HG03175 (cell line): ENCODE results near the gene SLC5A6.
"Not testable (repeated sequence)": the region's sequence is repeated elsewhere in the genome, so short reads cannot be mapped to it uniquely, and the experiment has no call there.

Source experiments
- ATAC-seq: cut with Tn5 transposase; IDR thresholded peaks from one replicate; pipeline ENCODE4 v1.9.1; 2021; ENCODE audit warnings: mild to moderate bottlenecking, moderate library complexity; ENCODE audit not compliant: unreplicated experiment

SLC5A6 gene

DNA sequence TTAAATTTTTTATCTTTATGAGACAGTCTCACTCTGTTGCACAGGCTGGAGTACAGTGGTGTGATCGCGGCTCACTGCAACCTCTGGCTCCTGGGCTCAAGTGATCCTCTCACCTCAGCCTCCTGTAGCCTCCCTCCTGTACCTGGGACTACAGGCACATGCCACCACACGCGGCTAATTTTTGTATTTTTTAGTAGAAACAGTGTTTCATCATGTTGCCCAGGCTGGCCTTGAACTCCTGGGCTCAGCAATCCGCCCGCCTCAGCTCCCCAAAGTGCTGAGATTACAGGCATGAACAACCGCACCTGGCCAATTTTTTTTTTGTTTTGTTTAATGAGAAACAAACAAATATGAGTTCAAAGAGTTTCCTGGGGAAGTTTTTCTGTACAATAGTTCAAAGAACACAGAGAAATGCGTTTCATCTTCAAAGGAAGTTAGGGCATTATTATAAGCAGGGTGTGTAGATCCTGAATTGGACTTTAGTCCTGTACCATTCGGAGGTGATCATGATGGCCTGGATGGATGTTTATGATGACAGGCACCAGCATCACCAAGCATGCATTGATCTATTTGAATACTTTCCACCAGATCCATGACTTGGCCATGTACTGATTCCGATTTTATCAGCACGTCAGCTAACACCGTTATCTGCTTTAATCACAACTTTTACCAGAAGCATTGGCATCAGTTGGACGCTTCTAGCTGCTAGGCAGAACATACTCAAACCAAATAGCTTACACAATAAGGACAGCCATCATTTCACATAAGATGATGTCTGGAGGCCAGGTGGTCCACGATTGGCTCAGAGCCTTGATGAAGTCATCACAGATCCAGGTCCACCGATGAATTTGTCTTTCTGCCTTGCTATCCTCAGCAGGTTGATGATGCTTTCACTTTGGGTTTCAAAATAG lies 34.4 kb downstream of the SLC5A6 start:
- no peak for ATAC-seq

DNA sequence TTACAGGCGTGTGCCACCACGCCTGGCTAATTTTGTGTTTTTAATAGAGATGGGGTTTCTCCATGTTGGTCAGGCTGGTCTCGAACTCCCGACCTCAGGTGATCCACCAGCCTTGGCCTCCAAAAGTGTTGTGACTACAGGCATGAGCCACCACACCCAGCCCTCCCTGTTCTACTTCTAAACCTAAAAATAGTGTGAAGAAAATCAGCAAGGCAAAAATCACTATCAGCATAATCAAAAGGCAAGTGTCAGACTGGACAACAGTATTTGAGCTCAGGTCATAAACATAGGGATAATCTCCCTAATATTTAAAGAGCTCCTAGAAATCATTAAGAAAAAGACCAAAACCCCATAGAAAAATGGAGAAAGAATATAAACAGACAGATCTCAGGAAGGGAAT lies 36.3 kb downstream of the SLC5A6 start:
- not testable (repeated sequence) for ATAC-seq

DNA sequence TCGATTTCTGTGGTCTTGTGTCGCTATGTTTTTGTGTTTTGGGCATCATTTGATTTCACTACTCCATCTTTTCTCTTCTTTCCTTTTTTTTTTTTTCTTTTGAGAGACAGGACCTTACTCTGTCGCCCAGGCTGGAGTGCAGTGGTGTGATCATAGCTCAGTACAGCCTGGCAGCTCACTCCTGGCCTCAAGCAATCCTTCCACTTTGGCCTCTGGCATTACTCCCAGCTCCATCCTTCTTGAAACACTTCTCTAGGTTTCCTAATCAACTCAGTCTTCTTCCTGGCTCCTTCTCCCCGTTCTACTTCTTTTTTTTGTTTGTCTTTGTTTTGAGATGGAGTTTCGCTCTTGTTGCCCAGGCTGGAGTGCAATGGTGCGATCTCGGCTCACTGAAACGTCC lies 36.7 kb downstream of the SLC5A6 start:
- ATAC-seq, result no peak

DNA sequence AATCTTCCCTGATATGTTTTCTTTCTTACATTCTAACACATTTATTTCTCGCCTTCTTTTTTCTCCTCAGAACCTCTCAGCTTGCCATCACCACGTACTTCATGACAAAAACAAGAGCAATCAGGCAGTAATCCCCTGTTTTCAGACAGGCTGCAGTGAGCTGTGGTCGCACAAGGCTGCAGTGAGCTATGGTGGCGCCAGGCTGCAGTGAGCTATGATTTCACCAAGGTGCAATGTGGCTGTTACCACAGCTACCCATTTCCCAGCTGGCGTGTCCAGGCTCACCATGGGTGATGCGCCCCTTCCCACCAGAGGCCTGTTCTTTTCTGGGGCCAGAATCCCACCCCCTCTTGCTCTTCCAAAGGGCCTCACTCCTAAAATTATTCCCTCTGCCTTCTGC lies 37.4 kb downstream of the SLC5A6 start:
- no peak for ATAC-seq

DNA sequence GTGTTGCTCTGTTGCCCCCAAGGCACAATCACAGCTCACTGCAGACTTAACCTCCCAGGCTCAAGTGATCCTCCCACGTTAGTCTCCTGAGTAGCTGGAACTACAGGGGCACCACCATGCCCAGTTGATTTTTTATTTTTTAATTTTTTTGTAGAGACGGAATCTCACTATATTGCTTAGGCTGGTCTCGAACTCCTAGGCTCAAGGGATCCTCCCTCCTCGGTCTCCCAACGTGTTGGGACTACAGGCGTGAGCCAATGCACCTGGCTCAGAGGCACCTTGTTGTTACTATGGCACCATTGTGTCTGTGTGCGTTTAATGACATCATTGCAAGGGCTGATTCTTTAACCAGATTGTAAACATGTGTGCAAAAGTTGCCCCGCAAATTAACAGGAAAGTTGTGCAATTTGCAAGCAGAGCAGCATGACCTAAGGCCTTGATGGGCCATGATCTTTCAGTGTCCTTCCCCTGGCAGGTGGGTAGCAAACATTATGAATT lies 40.7 kb downstream of the SLC5A6 start:
- ATAC-seq, result no peak

DNA sequence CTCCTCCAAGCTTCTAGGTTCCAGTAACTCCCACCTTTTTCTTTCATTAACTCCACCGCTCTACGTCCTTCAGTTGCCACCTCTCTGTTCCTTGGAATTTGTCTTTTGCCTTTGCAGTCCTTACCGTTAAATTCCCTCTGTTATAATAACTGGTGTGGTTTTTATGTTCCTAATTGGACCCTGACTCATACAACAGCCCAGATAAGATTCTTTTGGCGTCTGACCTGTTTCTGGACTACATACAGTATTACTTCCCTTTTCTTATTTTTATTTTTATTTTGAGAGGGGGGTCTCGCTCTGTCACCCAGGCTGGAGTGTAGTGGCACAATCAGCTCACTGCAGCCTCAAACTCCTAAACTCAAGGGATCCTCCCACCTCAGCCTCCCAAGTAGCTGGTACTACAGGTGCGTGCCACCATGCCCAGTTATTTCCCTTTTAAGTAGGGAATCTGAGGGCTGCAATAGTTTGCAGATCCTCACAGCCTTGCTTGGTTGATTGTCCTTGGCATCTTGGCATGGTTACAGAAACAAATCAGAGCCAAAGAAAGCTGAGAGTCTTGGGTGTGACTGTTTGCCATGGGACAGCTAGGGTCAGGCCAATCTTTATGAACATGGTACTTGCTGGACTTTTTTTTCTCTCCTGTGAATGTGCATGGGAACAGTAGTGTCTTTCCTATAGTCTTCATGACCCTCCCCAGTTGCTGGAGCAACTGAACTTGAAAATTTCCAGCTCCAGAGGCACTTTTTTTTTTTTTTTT lies 41.3 kb downstream of the SLC5A6 start:
- ATAC-seq, result no peak

DNA sequence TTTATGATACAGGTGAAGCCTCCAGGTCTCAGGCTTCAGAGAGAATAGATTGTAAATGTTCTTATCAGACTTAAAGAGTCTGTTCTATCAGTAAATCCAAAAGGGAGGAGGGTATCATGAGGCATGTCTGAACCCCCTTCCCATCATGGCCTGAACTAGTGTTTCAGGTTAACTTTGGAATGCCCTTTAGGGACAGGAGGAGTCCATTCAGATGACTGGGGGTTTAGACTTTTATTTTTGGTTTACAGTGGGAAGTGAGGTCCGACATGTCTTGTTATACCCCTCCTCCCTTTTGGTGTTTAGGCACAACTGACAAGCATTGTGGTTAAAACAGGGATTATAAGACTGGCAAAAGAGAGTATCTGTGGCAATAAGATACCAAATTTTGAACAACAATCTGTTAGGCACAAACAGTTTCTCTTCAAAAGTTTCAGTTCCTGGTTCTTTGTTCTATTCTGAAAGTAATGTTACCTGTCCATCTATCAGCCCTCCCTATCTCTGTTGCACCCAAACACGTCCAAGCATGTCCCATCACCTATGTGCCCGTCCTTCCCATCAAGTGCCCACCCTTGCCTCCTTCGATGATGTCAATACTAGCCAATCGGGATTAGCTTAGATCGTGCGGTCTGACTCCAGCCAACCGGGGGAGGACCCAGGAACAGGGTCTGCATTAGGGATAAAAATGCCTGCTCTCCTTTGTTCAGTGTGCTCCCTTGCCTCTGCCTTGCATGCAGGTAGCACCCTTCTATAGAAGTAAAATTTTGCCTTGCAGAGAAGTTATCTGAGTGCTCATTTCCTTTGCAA lies 46.9 kb downstream of the SLC5A6 start:
- ATAC-seq, result no peak

DNA sequence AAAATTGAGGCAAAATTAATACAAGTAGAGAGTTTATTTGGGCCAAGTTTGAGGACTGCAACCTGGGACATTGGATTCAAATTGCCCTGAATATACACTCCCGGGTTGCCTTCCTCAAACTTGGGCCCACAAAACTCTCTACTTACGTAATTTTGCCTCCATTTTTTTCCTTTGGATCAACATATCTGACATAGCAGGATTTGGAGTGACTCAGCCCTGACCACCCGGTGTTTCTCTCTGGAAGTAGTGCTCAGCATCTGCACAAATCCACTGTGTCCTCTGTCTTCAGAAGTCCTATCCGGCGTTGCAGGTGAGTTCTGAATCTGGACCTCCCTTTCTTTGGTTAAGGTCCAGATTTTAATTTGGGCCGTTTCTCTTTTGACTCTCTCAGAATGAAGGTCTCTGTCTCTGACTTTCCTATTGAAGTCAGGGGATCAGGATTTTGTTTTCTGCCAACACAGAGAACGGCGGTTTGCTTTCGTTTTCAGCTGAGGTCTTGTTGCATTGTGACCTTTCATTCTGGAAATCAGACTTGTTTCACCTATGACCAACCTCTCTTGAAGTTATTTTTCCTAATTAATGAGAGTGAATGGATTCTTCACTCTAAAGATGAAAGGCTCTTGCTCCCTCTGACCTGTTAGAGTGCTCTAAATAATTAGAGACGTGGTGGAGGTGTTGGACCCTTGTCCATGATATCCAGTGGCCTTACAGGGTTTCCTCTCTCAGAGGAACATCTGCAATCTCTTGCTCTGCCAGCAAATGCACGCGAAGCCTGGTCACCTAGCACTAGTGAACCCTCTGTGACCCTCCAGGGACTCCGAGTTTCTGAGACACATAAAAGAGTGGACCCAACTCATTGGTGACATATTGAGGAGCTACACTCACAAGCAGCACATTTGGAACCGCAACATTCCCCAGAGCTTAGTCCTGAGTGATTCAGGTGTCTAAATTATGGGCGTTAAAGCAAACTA lies 49.6 kb downstream of the SLC5A6 start:
- no peak for ATAC-seq

DNA sequence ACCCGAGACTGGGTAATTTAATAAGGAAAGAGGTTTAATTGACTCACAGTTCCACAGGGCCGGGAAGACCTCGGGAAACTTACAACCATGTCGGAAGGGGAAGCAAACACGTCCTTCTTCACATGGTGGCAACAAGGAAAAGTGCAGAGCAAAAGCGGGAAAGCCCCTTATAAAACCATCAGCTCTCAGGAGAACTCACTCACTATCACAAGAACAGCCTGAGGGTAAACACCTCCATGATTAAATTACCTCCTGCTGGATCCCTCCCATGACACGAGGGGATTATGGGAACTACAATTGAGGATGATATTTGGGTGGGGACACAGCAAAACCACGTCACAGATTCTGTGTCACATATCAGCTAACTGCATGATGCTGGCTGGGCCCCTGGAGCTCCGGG lies 51.9 kb downstream of the SLC5A6 start:
- no peak for ATAC-seq

DNA sequence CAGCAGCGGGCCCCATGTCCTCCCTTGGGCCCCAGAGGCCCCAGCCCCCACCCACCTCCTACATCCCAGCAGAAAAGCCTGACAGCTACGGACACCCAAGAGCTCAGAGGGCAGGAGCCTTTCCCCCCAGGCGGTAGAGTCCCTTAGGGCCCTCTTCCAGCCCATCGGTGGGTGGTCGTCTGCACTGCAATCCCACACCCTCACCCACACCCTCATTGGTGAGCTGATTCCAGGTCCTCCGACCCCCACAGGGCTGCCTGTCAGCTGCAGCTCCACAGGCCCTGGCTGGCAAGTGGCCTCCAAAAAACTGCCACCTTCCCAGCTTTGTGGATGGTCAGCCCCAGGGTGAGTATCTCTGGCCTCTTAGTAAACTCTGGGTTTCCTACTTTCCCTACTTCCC lies 52.8 kb downstream of the SLC5A6 start:
- no peak for ATAC-seq

DNA sequence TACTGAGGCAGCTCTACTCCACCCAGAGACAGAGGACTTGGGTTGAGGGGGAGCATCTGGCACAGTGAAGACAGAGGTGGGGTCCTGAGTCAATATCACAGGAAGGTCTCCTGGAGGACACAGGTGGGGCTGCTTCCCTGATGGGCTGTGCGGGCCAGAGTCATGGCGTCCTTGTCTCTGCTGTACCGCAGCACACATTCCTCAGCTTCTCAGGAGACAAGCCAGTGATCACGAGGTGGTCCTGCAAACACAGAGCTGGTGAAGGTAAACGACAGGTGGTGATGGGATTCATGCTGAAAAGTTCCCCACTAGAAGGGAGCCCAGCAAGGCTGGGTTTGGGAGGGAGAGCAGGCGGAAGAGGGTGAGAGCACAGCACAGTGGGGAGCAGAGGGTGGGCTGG lies 53.6 kb downstream of the SLC5A6 start:
- no peak for ATAC-seq

DNA sequence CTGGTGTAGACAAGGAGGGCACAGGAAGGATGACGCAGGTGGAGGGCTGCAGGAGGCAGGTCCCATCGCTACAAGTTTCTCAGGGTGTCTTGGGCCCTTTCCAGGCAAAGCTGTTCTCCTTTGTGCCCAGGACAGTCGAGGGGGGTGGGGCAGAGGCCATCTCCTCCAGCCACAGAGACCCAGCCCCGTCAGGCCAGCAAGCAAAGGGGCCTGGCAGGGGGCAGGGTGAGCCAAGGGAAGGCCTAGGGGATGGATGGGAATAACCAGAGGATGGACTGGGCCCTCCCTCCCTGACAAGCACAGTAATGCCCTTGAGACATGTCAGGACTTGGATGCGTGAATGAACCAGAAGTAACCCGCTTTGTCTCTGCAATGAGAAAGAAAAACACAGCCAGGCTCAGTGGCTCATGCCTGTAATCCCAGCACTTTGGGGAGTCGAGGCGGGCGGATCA lies 57.0 kb downstream of the SLC5A6 start:
- ATAC-seq, result no peak

DNA sequence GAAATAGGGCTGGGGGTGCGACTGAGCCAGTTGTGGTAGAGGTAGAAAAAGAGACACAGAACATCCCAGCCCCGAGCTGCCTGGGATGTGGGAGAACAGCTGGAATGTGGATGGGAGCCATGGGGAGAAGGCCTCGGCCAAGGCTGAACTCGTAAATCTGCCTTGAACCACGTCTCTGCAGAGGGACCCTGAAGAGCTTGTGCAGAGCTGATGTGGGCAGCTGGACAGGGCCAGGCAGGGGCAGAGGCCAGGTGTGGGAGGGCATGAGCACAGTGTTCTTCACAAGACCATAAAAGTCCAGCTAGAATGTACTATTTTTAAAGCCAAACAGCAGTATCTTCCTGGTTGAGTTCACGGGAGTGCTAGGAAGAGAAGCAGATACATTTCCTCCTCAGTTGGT lies 57.6 kb downstream of the SLC5A6 start:
- ATAC-seq, result no peak

DNA sequence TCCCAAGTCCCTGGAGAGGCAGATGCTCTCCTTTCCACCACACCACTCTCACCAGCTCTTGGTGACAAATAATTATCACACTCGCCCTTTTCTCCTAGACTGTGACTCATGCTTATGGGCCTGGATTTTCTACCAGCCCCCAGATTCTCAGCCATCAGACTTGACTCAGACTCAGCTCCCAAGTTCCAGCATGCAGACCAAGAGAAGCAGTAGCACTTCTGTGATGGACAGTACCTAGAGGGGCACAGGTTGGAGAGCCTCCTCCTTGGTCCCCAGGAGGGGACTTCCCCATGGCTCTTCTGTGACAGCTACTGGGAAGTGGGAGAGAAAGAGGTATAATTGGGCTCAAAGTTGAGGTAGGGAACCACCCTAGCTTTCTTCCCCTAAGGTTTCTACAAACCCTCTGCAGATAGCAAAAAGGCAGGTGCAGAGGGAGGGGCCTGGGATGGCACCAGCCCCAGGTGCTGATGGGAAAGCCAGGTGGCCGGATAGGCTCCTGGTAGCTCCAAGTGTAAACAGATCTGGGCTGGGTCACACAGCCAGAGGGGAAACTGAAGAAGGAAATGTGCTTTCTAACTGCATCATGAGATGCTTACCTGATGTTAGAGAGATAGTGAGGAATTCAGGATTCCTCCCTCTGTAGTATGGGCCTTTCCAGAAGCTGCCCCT lies 59.1 kb downstream of the SLC5A6 start:
- ATAC-seq, result no peak

DNA sequence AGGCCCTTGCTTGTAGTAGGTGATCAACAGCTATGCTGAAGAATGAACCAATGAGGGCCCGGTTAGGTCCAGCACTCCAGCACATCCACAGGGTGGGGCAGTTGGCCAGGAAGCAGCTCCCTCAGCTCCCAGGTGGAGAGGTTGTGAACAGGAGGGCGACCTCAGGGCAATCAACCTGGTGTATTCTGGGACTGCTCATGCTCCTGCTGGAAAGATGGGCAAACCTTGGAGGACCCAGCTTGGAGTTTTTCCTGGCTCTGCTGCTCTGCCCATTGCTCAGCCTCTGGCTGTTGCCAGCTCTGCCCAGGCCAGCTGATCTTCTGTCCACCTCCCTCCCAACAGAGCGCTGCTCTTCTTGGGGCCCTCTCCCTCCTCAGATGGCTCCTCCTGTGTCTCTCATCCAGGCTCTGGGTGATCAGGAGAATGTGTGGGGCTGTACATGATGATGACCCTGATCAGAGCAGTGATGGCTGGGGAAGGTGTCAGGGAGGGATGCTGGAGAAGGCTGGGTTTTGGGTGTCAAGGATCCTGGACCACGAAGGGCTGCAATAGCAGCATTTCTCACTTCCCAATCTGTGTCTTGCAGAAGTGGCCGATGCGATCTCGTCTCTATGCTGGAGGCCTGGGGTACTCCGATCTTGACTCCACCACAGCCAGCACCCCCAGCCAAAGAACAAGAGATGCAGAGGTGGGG lies 59.8 kb downstream of the SLC5A6 start:
- no peak for ATAC-seq

DNA sequence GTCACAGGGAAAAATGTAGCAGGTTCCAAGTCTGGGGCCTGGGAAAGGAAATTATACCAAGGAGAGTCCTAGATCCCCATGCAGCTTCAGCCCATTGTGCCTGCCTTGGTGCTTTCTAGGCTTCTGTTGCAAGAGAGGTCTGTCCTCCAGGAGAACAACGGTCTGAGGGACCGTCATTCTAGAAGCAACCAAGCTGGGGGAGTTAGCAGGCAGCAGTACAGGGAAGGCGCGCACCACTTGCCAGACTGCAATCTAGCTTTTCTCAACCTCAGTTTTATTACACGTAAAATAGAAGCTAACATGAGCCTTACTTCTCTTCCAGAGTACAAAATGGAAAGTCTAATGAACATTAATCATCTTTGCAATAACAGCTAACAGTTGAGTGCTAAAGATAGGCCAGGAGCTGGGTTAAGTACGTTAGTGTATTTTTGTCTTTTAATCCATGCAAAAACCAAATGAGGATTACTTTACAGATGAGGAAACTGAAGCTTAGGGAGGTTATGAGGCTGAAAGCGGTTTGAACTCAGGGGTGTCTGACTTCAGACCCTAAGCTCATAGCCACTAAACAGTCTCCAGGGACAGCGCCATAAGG lies 61.3 kb downstream of the SLC5A6 start:
- ATAC-seq, result no peak
